Purkinje cell (primary cell): ENCODE measurements around the gene ATP10B. TPM values are rescaled to one million over a fixed set of nuclear protein-coding genes. Genes with fewer than 3 reads are reported as not detected.

Experiments
- polyA plus RNA-seq: library from polyadenylated mRNA; unstranded; fragments of >200 nt; fragmentation: Nextera tagmentation; gene quantifications from 2 replicates; pipeline ENCODE4 v1.2.1, GENCODE V29; 2014

The ATP10B gene, protein sequence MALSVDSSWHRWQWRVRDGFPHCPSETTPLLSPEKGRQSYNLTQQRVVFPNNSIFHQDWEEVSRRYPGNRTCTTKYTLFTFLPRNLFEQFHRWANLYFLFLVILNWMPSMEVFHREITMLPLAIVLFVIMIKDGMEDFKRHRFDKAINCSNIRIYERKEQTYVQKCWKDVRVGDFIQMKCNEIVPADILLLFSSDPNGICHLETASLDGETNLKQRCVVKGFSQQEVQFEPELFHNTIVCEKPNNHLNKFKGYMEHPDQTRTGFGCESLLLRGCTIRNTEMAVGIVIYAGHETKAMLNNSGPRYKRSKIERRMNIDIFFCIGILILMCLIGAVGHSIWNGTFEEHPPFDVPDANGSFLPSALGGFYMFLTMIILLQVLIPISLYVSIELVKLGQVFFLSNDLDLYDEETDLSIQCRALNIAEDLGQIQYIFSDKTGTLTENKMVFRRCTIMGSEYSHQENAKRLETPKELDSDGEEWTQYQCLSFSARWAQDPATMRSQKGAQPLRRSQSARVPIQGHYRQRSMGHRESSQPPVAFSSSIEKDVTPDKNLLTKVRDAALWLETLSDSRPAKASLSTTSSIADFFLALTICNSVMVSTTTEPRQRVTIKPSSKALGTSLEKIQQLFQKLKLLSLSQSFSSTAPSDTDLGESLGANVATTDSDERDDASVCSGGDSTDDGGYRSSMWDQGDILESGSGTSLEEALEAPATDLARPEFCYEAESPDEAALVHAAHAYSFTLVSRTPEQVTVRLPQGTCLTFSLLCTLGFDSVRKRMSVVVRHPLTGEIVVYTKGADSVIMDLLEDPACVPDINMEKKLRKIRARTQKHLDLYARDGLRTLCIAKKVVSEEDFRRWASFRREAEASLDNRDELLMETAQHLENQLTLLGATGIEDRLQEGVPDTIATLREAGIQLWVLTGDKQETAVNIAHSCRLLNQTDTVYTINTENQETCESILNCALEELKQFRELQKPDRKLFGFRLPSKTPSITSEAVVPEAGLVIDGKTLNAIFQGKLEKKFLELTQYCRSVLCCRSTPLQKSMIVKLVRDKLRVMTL (N-terminal part only)
- 7.3 and 9.2 TPM in 2 replicates for polyA plus RNA-seq

DNA sequence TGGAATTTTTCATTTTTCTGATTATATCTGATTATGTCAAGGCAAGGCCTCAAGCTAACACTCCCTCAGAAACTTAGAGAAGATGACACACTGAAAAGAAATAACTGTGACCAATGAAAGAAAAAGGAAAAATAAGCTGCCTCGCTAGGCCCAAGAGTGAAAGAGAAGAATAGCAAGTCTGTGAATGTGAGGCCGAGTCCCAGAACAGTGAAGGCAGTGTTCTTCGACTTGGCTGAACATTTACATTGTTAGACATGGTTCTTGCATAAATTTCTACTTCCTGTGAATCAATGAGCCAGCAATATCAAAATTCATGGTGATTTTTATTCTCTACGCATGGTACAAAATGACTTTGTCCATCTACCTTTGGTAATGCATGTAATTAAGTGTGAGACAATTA lies at the start of gene ATP10B:
ATP10B (minus strand) TSS at position 163 of the 400 bp plus-strand sequence. CDS start 164,137 bp downstream, outside the sequence.

